CD4-positive, alpha-beta memory T cell (primary cell): ENCODE measurements around the gene NT5C1A. TPM values are rescaled to one million over a fixed set of nuclear protein-coding genes. Genes with fewer than 3 reads are reported as not detected.

Experiments used
- CTCF ChIA-PET: fragments of 350-600 bp; sonication (Branson Sonifier 250); formaldehyde crosslinking; loops from one replicate; lab custom pipeline; 2021; ENCODE audit warnings: inconsistent platforms; ENCODE audit not compliant: partially characterized antibody; lab: Charles Lee
- POLR2A ChIA-PET: fragments of 350-600 bp; sonication (Branson Sonifier 250); formaldehyde crosslinking; loops from one replicate; lab custom pipeline; 2021; ENCODE audit not compliant: partially characterized antibody; lab: Charles Lee
- DNase-seq, 5 donors: peaks; one replicate each; pipeline versions ENCODE4 v3.0.0 to v3.0.0-alpha.2; 2020 to 2022; ENCODE audit warnings: mixed read lengths in 1 of 5
- H3K27ac ChIP-seq: one replicate; pipeline ENCODE4 v1.7.0; 2013; ENCODE audit warnings: low read depth, low read length
- H3K27me3 ChIP-seq: 2 replicates; pipeline ENCODE4 v1.7.0; 2013; ENCODE audit warnings: mild to moderate bottlenecking, low read length, moderate library complexity; ENCODE audit not compliant: insufficient read depth
- H3K36me3 ChIP-seq: 2 replicates; pipeline ENCODE4 v1.7.0; 2013; ENCODE audit warnings: mild to moderate bottlenecking, low read length, moderate library complexity; ENCODE audit not compliant: insufficient read depth
- H3K4me1 ChIP-seq: 2 replicates; pipeline ENCODE4 v1.7.0; 2013; ENCODE audit warnings: mild to moderate bottlenecking, low read length, moderate library complexity; ENCODE audit not compliant: insufficient read depth
- H3K4me3 ChIP-seq, 2 donors: one replicate each; pipeline ENCODE4 v1.7.0; 2013; ENCODE audit warnings: low read length in 2 of 2, mild to moderate bottlenecking in 1 of 2
- H3K9me3 ChIP-seq, 2 donors: one replicate each; pipeline ENCODE4 v1.7.0; 2013; ENCODE audit warnings: low read length in 2 of 2, control low read depth in 1 of 2; ENCODE audit not compliant: control insufficient read depth in 1 of 2
- H3K27ac Mint-ChIP-seq, 7 donors: one replicate each; pipeline ENCODE4 v1.8.0; 2020 to 2021; ENCODE audit warnings: mixed read lengths in 7 of 7, mild to moderate bottlenecking in 6 of 7, inconsistent platforms in 3 of 7, moderate library complexity in 3 of 7
- H3K27me3 Mint-ChIP-seq, 2 donors: one replicate each; pipeline ENCODE4 v1.8.0; 2020 to 2021; ENCODE audit warnings: mixed read lengths in 2 of 2
- H3K36me3 Mint-ChIP-seq, 2 donors: one replicate each; pipeline ENCODE4 v1.8.0; 2020 to 2021; ENCODE audit warnings: mixed read lengths in 2 of 2, inconsistent platforms in 1 of 2, mild to moderate bottlenecking in 1 of 2
- H3K4me1 Mint-ChIP-seq, 4 donors: one replicate each; pipeline ENCODE4 v1.8.0; 2020 to 2021; ENCODE audit warnings: mixed read lengths in 4 of 4, mild to moderate bottlenecking in 1 of 4
- H3K4me3 Mint-ChIP-seq, 8 donors: one replicate each; pipeline ENCODE4 v1.8.0; 2020 to 2021; ENCODE audit warnings: mixed read lengths in 8 of 8, mild to moderate bottlenecking in 7 of 8, moderate library complexity in 6 of 8, inconsistent platforms in 3 of 8
- H3K9me3 Mint-ChIP-seq, 8 donors: one replicate each; pipeline ENCODE4 v1.8.0; 2020 to 2021; ENCODE audit warnings: mixed read lengths in 8 of 8, mild to moderate bottlenecking in 5 of 8, inconsistent platforms in 3 of 8, moderate library complexity in 1 of 8
- intact Hi-C: fragments of 100-400 bp; cut with micrococcal nuclease; formaldehyde crosslinking; loops from one replicate; pipeline ENCODE4 v1.15.1; 2023
- polyA plus RNA-seq, 2 donors: library from polyadenylated mRNA; unstranded; fragments of 300-500 nt; fragmentation: Illumina TruSeq; gene quantifications; one replicate each; pipeline ENCODE4 v1.2.3, GENCODE V29; 2021
- total RNA-seq, 2 experiments: library from RNA; stranded (reverse); gene quantifications; one replicate each; pipeline ENCODE4 v1.2.3, GENCODE V29; 2021

The NT5C1A gene
- total and polyA plus RNA-seq, 4 experiments from 2014 or later: 0.29 to 0.42 TPM; not detected in 2

DNA sequence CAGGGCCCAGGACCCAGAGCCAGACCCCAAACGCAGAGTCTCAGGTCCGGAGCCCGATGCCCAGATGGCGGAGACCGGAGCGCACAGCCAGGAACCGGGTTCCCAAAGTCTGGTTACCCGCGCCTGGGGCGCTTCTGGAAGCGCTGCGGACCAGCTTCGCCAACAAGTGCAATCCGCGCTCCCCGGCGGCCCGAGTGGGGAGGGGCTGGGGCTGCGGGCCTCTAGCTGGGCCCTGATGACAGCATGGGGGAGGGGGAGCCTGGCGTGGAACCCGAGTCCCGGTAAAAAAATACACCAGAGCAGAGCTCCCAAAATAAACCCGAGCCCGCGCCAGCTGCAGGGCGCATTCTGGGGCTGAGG lies 494 bp downstream of the NT5C1A start:
- ChIA-PET POLR2A (interaction anchor here (1.0 to 7.5 kb wide), 6 partner anchors 9 to 67 kb away, joined by 3 to 62 read pairs (median 10); partner anchors contain the start of genes HPCAL4 and PPIE), CTCF (interaction anchor here (0.8 to 6.9 kb wide), 15 partner anchors 8 to 129 kb away, joined by 3 to 103 read pairs (median 7); no protein-coding TSS in a partner anchor)
- peaks cover 18% of the 10 kb centered on the region for H3K4me1 ChIP-seq
- Mint-ChIP-seq H3K27ac (no peak overlapping the region), H3K4me3 (peak overlapping the region in 4 of 8 donors; percentile 13 to 65 (median 40)), H3K36me3 (no peaks in the 10 kb centered on the region), H3K4me1 (peaks cover 0 to 7% (median 5%) of the 10 kb centered on the region in 4 donors), H3K27me3 (peaks cover 14 to 17% of the 10 kb centered on the region in 2 donors), H3K9me3 (no peaks in the 10 kb centered on the region)
- H3K36me3 ChIP-seq: no peaks in the 10 kb centered on the region
- H3K9me3 ChIP-seq: no peaks in the 10 kb centered on the region
- no peak overlapping the region for H3K4me3 ChIP-seq
- DNase-seq: no peak
- intact Hi-C loops: no loop called here
- H3K27me3 ChIP-seq: peaks cover 17% of the 10 kb centered on the region
- H3K27ac ChIP-seq: no peak overlapping the region

DNA sequence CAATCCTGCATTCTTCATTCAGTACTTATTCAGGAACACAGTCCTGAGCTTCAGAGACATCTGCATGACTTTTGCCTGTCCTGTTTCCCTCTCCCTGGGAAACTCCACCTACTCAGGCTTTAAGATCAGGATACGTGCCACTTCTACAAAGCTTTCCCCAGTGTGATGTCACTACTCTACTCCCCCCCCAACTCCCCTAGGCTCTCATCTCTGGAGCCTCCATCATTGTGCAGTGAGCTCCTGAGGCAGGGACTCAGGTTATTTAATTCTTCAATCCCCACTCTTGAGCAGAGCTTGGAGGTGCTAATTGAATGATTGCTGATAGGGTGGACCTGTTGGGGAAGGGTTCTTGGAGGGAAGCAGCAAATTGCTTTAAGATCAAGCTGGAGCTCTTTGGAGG lies 1.2 kb downstream of the NT5C1A start:
- CTCF ChIA-PET: interaction anchor here (0.8 to 6.9 kb wide), 12 partner anchors 9 to 129 kb away, joined by 3 to 103 read pairs (median 6); partner anchors contain the start of gene HPCAL4
- no peaks in the 10 kb centered on the region for H3K9me3 ChIP-seq
- H3K27me3 Mint-ChIP-seq: peaks cover 14 to 17% of the 10 kb centered on the region in 2 donors
- peak overlapping the region; percentile 1 to 65 (median 48) for H3K4me3 Mint-ChIP-seq
- H3K4me3 ChIP-seq: no peak overlapping the region
- DNase-seq: no peak
- H3K36me3 Mint-ChIP-seq: no peaks in the 10 kb centered on the region
- intact Hi-C loops: no loop called here
- H3K36me3 ChIP-seq: no peaks in the 10 kb centered on the region
- peaks cover 18% of the 10 kb centered on the region for H3K4me1 ChIP-seq
- peaks cover 17% of the 10 kb centered on the region for H3K27me3 ChIP-seq
- POLR2A ChIA-PET: interaction anchor here (0.7 to 7.5 kb wide), 5 partner anchors 10 to 94 kb away, joined by 3 to 62 read pairs (median 13); partner anchors contain the start of genes HPCAL4 and PPIE
- no peak overlapping the region for H3K27ac Mint-ChIP-seq
- H3K4me1 Mint-ChIP-seq: peaks cover 0 to 7% (median 4%) of the 10 kb centered on the region in 4 donors
- H3K9me3 Mint-ChIP-seq: no peaks in the 10 kb centered on the region
- no peak overlapping the region for H3K27ac ChIP-seq

DNA sequence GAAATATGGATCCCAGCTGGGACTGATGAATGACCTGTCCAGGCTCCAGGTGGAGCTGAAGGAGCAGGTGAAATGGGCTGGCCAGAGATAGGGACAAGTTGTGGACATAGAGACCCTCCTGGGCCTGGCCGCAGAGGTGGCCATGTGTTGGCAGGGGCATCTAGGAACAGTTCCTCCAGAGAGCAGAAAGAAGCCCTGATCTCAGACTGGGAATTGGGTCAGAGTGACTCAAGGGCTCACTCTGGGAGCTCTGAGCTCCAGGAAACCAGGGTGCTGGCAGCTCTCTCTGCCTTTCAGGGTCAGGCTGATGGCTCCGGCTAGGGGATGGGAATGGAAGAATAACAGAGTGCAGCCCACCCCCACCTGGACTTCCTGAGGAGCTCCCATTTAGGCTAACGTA lies 3.0 kb downstream of the NT5C1A start:
- intact Hi-C loops: no loop called here
- POLR2A ChIA-PET: interaction anchor here (1.1 to 7.5 kb wide), 3 partner anchors 9 to 70 kb away, joined by 4 to 62 read pairs (median 5); partner anchors contain the start of genes HPCAL4 and PPIE
- peaks cover 18% of the 10 kb centered on the region for H3K4me1 ChIP-seq
- Mint-ChIP-seq H3K27me3 (peaks cover 14 to 17% of the 10 kb centered on the region in 2 donors), H3K27ac (peak overlapping the region in 1 of 7 donors; percentile 18), H3K4me1 (peaks cover 0 to 7% (median 4%) of the 10 kb centered on the region in 4 donors), H3K9me3 (no peaks in the 10 kb centered on the region), H3K4me3 (no peak overlapping the region), H3K36me3 (no peaks in the 10 kb centered on the region)
- DNase-seq: no peak
- H3K36me3 ChIP-seq: no peaks in the 10 kb centered on the region
- no peak overlapping the region for H3K27ac ChIP-seq
- H3K27me3 ChIP-seq: peaks cover 17% of the 10 kb centered on the region
- CTCF ChIA-PET: interaction anchor here (0.8 to 6.9 kb wide), 5 partner anchors 10 to 63 kb away, joined by 3 to 103 read pairs (median 17); no protein-coding TSS in a partner anchor
- no peaks in the 10 kb centered on the region for H3K9me3 ChIP-seq
- H3K4me3 ChIP-seq: no peak overlapping the region

DNA sequence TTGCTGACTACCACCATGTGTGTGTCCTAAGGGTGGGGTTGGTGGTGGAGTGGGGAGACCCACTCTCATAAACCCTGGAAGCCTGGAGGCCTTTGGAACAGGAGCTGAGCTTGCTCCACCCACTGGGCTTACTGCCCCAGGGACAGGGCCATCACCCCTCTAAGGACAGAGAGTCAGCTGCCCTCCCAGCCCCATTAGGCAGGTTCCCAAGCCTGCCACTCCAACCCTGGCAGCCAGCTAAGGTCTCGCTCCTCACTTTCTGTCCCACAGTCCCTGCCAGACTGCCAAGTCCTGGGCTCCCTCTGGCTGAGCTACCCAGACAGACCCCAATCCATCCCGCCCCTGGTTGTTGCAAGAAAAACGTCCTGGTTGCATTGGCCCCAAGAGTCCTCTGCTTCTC lies 3.8 kb downstream of the NT5C1A start:
- Histone ChIP-seq H3K4me3 (no peak overlapping the region), H3K27me3 (peaks cover 17% of the 10 kb centered on the region), H3K9me3 (no peaks in the 10 kb centered on the region), H3K4me1 (peaks cover 18% of the 10 kb centered on the region), H3K27ac (no peak overlapping the region), H3K36me3 (no peaks in the 10 kb centered on the region)
- Mint-ChIP-seq H3K4me3 (no peak overlapping the region), H3K9me3 (no peaks in the 10 kb centered on the region), H3K4me1 (peaks cover 0 to 7% (median 4%) of the 10 kb centered on the region in 4 donors), H3K36me3 (no peaks in the 10 kb centered on the region), H3K27me3 (peaks cover 14 to 17% of the 10 kb centered on the region in 2 donors), H3K27ac (no peak overlapping the region)
- intact Hi-C loops: no loop called here
- ChIA-PET POLR2A (no interaction called here), CTCF (interaction anchor here (3.4 to 6.9 kb wide), 2 partner anchors 9 to 14 kb away, joined by 22 to 103 read pairs; no protein-coding TSS in a partner anchor)
- DNase-seq: no peak

DNA sequence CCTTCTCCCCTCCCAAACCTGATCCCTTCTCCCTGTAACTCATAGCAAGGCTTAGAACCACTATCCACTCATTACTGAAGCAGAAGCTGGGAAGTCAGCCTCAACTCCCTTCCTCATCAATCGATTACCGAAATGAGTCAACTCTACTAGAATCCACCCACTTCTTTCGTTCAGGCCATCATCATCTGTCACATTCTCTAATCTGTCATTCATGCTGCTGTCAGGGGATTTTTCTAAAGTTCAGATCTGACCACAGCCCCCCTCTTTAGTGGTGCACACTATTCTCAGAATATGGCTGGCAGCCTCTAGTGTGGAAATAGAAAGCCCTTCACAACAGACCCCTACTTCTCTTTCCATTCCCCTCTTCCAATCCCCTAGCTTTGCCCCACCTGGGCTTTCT lies 5.1 kb downstream of the NT5C1A start:
- no peak overlapping the region for H3K27ac ChIP-seq
- no peak for DNase-seq
- ChIA-PET POLR2A (no interaction called here), CTCF (interaction anchor here (1.1 to 2.0 kb wide), 5 partner anchors 8 to 63 kb away, joined by 3 to 8 read pairs (median 5); no protein-coding TSS in a partner anchor)
- H3K36me3 ChIP-seq: no peaks in the 10 kb centered on the region
- Mint-ChIP-seq H3K4me3 (no peak overlapping the region), H3K9me3 (no peaks in the 10 kb centered on the region), H3K27me3 (peaks cover 14 to 17% of the 10 kb centered on the region in 2 donors), H3K36me3 (no peaks in the 10 kb centered on the region), H3K27ac (no peak overlapping the region), H3K4me1 (peaks cover 0 to 7% (median 4%) of the 10 kb centered on the region in 4 donors)
- intact Hi-C loops: no loop called here
- H3K9me3 ChIP-seq: no peaks in the 10 kb centered on the region
- peaks cover 10% of the 10 kb centered on the region for H3K4me1 ChIP-seq
- H3K4me3 ChIP-seq: no peak overlapping the region
- H3K27me3 ChIP-seq: peaks cover 12% of the 10 kb centered on the region

DNA sequence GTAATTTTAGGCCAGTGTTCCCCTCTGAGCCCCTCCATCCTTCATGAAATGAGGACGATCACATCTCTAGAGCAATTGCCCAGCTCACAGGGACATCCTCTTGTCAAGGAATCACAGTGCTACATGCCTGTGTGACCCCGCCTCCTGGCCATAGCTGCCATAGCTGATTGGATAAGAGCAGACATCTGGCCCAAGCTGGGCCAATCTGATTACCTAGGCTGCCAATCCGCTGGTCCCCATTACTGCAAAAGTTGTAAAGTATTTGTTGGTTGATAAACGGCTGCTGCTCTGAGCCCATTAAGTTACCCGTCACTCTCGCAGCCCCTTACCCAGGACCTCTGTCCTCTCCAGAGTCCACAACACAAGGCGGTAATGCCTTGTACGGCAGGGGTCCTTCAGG lies 8.3 kb downstream of the NT5C1A start:
- Mint-ChIP-seq H3K4me1 (peaks cover 0 to 3% (median 0%) of the 10 kb centered on the region in 4 donors), H3K27ac (no peak overlapping the region)
- CTCF ChIA-PET: no interaction called here

DNA sequence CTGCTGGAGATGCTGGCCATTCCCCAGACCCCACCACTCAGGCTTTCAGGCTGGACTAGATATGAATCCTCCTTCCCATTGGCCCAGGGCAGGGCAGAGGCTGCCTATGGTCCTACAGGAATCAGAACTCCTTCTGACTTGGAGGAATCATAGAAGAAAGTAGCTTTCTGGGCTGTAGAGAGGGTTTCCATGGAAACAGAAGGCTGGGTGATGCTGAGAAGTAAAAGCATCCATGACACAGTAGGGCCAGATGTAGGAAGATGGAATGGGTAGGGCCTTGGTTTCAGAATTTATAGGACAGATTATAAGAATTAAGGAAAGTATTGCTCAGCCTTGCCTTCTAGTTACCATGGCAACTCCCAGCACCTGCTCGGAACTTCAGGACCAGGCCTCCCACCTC lies 9.0 kb downstream of the NT5C1A start:
- Mint-ChIP-seq H3K4me3 (no peak overlapping the region), H3K36me3 (no peaks in the 10 kb centered on the region), H3K27me3 (peaks cover 0 to 7% of the 10 kb centered on the region in 2 donors), H3K9me3 (no peaks in the 10 kb centered on the region), H3K27ac (no peak overlapping the region), H3K4me1 (peaks cover 3 to 5% (median 4%) of the 10 kb centered on the region in 4 donors)
- Histone ChIP-seq H3K9me3 (no peaks in the 10 kb centered on the region), H3K4me3 (no peak overlapping the region), H3K4me1 (no peaks in the 10 kb centered on the region), H3K27me3 (no peaks in the 10 kb centered on the region), H3K27ac (no peak overlapping the region), H3K36me3 (no peaks in the 10 kb centered on the region)
- intact Hi-C loops: no loop called here
- DNase-seq: no peak
- ChIA-PET CTCF (interaction anchor here (1.4 kb wide), 1 partner anchor 9 kb away, joined by 5 read pairs; the partner anchor contains the start of gene NT5C1A), POLR2A (no interaction called here)

More for the DNA sequence above, 8.3 kb downstream of the NT5C1A start:
- no peak overlapping the region for H3K4me3 Mint-ChIP-seq
- intact Hi-C loops: no loop called here
- no peaks in the 10 kb centered on the region for H3K4me1 ChIP-seq
- no peaks in the 10 kb centered on the region for H3K9me3 Mint-ChIP-seq
- H3K27ac ChIP-seq: no peak overlapping the region
- no peak for DNase-seq
- no peaks in the 10 kb centered on the region for H3K9me3 ChIP-seq
- no peaks in the 10 kb centered on the region for H3K36me3 ChIP-seq
- POLR2A ChIA-PET: no interaction called here
- no peaks in the 10 kb centered on the region for H3K27me3 ChIP-seq
- H3K4me3 ChIP-seq: no peak overlapping the region
- no peaks in the 10 kb centered on the region for H3K36me3 Mint-ChIP-seq
- H3K27me3 Mint-ChIP-seq: peaks cover 0 to 8% of the 10 kb centered on the region in 2 donors
